Measurements from ENCODE around the gene CIITA. TPM values are rescaled to one million over a fixed set of nuclear protein-coding genes. Genes with fewer than 3 reads are reported as not detected.

CIITA gene, protein sequence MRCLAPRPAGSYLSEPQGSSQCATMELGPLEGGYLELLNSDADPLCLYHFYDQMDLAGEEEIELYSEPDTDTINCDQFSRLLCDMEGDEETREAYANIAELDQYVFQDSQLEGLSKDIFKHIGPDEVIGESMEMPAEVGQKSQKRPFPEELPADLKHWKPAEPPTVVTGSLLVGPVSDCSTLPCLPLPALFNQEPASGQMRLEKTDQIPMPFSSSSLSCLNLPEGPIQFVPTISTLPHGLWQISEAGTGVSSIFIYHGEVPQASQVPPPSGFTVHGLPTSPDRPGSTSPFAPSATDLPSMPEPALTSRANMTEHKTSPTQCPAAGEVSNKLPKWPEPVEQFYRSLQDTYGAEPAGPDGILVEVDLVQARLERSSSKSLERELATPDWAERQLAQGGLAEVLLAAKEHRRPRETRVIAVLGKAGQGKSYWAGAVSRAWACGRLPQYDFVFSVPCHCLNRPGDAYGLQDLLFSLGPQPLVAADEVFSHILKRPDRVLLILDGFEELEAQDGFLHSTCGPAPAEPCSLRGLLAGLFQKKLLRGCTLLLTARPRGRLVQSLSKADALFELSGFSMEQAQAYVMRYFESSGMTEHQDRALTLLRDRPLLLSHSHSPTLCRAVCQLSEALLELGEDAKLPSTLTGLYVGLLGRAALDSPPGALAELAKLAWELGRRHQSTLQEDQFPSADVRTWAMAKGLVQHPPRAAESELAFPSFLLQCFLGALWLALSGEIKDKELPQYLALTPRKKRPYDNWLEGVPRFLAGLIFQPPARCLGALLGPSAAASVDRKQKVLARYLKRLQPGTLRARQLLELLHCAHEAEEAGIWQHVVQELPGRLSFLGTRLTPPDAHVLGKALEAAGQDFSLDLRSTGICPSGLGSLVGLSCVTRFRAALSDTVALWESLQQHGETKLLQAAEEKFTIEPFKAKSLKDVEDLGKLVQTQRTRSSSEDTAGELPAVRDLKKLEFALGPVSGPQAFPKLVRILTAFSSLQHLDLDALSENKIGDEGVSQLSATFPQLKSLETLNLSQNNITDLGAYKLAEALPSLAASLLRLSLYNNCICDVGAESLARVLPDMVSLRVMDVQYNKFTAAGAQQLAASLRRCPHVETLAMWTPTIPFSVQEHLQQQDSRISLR
- total RNA-seq, result 1 to 10 TPM; 6.5 to 6.6 TPM

DNA sequence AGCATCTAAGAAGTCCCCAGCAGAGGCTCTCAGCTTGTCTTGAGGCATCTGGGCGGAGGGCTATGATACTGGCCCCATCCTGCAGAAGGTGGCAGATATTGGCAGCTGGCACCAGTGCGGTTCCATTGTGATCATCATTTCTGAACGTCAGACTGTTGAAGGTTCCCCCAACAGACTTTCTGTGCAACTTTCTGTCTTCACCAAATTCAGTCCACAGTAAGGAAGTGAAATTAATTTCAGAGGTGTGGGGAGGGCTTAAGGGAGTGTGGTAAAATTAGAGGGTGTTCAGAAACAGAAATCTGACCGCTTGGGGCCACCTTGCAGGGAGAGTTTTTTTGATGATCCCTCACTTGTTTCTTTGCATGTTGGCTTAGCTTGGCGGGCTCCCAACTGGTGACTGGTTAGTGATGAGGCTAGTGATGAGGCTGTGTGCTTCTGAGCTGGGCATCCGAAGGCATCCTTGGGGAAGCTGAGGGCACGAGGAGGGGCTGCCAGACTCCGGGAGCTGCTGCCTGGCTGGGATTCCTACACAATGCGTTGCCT lies at the start of gene CIITA:
Gene CIITA (plus strand): TSS at position 404 of the 543 bp plus-strand sequence. CDS start 129 bp downstream, at position 533.
- Histone ChIP-seq H3K4me3 (no peak within 1 kb of the TSS), H3K27ac (peak within 1 kb of the TSS in 2 of 4 donors; percentile 30 to 52), H3K27me3 (no peaks in the 10 kb centered on the region), H3K36me3 (replicated peaks in 1 of 2; ENCODE audit: insufficient read depth in 1 of 2, low read depth in 2 of 2) (no peaks in the 10 kb centered on the region), H3K4me1 (peaks cover 24% of the 10 kb centered on the region), H3K9me3 (no peaks in the 10 kb centered on the region)
- TF ChIP-seq, protein P1, sequence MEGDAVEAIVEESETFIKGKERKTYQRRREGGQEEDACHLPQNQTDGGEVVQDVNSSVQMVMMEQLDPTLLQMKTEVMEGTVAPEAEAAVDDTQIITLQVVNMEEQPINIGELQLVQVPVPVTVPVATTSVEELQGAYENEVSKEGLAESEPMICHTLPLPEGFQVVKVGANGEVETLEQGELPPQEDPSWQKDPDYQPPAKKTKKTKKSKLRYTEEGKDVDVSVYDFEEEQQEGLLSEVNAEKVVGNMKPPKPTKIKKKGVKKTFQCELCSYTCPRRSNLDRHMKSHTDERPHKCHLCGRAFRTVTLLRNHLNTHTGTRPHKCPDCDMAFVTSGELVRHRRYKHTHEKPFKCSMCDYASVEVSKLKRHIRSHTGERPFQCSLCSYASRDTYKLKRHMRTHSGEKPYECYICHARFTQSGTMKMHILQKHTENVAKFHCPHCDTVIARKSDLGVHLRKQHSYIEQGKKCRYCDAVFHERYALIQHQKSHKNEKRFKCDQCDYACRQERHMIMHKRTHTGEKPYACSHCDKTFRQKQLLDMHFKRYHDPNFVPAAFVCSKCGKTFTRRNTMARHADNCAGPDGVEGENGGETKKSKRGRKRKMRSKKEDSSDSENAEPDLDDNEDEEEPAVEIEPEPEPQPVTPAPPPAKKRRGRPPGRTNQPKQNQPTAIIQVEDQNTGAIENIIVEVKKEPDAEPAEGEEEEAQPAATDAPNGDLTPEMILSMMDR (IDR thresholded peaks at IDR 0.05), result peak in 1 of 7 experiments; percentile 2
- peak in 1 of 3 donors; percentile 59 for TF ChIP-seq POLR2A (IDR thresholded peaks at IDR 0.05)
- DNase-seq (peak; percentile 58 to 90 (median 72)), ATAC-seq (peak; percentile 30)
- 48 to 49% methylated on average over 7 to 9 of the region's 9 CpGs for WGBS, 2 donors
- intact Hi-C loops (cut with DNase I), result no loop called here

DNA sequence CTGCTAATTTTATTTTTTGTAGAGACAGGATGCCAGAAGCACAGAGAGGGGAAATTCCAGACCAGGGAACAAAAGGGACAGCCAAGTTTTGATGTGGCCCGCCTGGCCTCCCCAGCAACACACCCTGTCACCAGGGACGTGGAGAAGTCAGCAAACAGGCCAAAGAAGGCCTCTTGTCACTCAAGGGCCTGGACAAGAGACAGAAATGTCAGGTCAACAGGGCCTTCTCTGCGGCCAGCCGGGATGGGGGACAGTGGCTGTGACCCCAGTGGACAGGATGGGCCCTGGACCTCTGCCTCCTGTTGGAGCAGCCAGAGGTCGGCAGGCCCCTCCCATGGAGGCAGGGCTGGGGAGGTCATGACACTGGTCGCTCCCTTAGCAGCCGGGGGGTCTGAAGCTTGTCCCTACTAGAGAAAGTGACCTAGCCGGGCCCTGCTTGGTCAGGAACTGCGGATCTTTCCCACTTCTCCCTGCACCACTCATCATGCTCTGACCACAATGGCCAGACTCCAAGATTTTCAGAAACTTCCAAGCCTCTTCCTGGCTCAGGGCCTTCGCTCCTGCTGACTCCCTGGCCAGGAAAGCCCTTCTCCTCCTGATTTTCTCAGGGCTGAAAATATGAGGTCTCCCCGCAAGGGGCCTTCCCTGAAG lies 49.2 kb upstream of the CIITA start:
- WGBS, 2 donors, result 11 to 20% methylated on average over 7 to 11 of the region's 11 CpGs
- no peaks in the 10 kb centered on the region for H3K9me3 ChIP-seq

DNA sequence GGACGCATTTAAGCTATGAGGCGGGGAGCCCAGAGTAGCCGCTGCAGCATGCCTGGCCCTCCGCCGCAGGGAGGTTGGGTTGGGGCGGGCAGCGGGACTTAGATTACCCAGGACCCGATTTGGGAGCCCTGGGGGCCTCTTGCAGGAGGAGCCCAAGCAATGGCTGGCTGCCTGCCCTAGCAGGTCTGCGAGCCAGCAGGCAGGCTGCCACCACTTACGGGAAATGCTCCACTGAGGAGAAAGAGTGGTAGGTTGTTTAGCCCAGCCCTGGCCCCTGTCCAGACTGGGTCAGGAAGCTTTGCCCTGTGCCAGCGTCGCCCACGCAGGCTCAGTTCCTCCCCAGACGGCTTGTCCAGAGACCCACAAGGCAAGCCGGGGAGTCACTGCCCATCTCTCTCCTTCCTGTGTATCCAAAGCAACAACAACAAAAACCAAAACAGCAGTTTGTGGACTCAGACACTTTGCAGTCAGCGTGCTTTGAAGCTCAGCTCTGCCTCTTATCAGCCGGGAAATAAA lies 48.1 kb upstream of the CIITA start:
- intact Hi-C loops (cut with DNase I), result no loop called here
- peaks cover 60% of the 10 kb centered on the region for H3K4me1 ChIP-seq
- peak; percentile 80 for ATAC-seq
- H3K36me3 ChIP-seq (replicated peaks in 1 of 2; ENCODE audit: insufficient read depth in 1 of 2, low read depth in 2 of 2), result no peaks in the 10 kb centered on the region
- H3K27me3 ChIP-seq, result no peaks in the 10 kb centered on the region
- 1 to 9% methylated on average over 2 to 17 of the region's 17 CpGs for WGBS, 2 donors
- DNase-seq, result peak; percentile 96 to 98 (median 98)
- H3K4me3 ChIP-seq, result no peak overlapping the region
- peak overlapping the region; percentile 83 to 87 (median 87) for H3K27ac ChIP-seq
- no peaks in the 10 kb centered on the region for H3K9me3 ChIP-seq
- TF ChIP-seq POLR2A (IDR thresholded peaks at IDR 0.05), result peak in 2 of 3 donors; percentile 41 to 51
- TF ChIP-seq, protein P1 (IDR thresholded peaks at IDR 0.05), result no peak

More for the DNA sequence above, 49.2 kb upstream of the CIITA start:
- no peaks in the 10 kb centered on the region for H3K27me3 ChIP-seq
- DNase-seq (peak; percentile 70 to 85 (median 84)), ATAC-seq (peak; percentile 44)
- H3K27ac ChIP-seq, result peak overlapping the region; percentile 83 to 87 (median 87)
- TF ChIP-seq, protein P1 (IDR thresholded peaks at IDR 0.05), result peak in 1 of 7 experiments; percentile 1
- no peak for TF ChIP-seq POLR2A (IDR thresholded peaks at IDR 0.05)
- intact Hi-C loops (cut with DNase I), result no loop called here
- H3K4me1 ChIP-seq, result peaks cover 71% of the 10 kb centered on the region
- H3K4me3 ChIP-seq, result no peak overlapping the region
- H3K36me3 ChIP-seq (replicated peaks in 1 of 2; ENCODE audit: insufficient read depth in 1 of 2, low read depth in 2 of 2), result no peaks in the 10 kb centered on the region
